Smooth muscle cell of the pulmonary artery (primary cell): Measurements from ENCODE around the gene PARD6B. TPM values are rescaled to one million over a fixed set of nuclear protein-coding genes. Genes with fewer than 3 reads are reported as not detected.

Experiments used
- total RNA-seq: library from RNA; depleted of rRNA; stranded (reverse); fragments of >200 nt; gene quantifications from 2 replicates; pipeline ENCODE4 v1.2.3, GENCODE V29; 2014

PARD6B gene
- total RNA-seq: 0.20 and 0.59 TPM in 2 replicates

DNA sequence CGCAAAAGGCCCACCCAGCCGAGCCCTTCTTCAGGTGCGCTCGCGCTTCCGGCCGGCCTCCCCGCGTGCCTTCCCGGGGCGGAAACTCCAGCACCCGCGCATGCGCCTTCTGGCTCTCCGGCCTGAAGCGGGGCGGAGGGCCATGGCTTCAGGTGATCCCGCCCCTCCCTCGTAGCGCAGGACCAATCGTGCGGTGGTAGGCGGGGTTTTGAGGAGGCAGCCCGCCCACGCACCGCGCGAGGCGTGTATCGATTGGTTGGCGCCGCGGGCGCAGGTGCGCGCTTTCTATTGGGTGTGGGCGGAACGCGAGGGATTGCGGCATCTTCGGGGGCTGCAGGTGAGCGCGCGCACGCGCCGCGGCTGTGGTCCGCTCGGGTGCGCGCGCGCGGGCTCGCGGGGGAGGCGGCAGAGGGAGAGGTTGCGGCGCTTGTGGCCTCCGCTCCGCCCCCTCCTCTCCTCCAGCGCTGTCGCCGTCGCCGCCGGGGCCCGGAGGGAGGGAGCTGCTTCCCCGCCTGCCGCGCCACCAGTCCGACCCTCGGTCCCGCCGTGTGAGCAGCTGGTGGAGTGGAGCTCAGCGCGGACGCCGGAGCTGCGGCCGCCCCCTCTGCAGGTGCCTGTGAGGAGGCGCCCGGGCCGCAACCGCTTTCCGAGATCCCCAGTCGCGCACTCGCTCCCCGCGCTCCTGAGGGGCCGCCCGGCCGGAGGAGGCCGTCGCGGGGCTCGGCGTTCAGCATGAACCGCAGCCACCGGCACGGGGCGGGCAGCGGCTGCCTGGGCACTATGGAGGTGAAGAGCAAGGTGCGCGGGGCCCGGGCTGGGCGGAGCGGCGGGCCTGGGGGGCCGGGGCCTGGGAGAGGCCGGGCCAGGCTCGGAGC is at the start of gene PARD6B:
TSS of gene PARD6B (plus strand) at position 526 of the 875 bp plus-strand sequence. CDS start at position 733, 207 bp downstream.

DNA sequence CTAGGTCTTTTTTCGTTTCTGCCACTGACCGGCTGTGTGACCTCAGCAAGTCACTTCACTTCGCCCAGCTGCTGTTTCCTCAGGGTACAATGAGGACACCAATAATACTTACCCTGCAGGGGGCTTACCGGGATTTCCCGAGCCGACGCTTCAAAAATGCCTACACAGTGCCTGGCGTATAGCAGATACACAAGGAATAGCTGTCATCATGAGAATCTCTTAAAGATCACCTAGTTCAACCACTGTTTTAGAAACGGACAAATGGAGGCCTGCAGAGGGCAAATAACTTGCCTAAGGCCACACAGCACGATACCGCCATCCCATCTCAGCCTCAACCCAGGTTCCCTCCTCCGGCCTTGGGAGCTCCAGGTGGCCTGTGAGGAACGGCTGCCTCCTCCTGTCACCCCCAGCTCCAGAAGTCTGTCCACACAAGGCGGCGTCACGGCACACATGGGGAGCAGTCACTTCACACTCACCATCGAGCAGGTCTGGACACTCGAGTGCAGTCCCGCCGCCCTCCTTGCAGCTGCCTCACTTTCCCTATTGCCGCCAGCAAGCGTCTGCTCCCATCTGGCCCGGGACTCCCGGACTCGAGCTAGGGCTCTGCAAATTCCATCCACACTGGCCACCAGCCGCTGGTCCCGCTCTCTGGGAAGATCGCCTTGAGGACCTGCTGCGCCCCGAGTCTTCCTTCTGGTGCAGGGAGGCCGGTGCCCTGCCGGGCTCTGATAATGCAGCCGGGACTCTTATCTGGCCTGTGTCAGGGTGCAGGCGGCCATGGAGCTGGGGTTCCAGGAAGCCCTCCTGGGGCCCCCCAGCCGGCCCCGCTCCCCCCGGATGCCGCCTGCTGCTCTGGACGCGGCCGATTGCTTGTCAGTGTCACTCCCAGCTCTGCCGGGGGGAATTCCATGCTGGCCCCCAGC is 40.5 kb upstream of the PARD6B start, which contains the start of gene RIPOR3:
TSS of gene RIPOR3 (minus strand) at position 893 of the 923 bp plus-strand sequence. CDS start at position 479, 414 bp downstream.

GRCh38 chr20:50794846-50795634 is 63.7 kb downstream of the PARD6B start, which contains the start of gene BCAS4:
BCAS4 (plus strand) TSS chr20:50795061; CDS start chr20:50795084, 23 bp downstream.

Other genes starting within 250 kb of the PARD6B start
- 24.2 and 28.1 TPM in 2 replicates for gene PTPN1, start 221.2 kb upstream of the PARD6B start, total RNA-seq
- gene RIPOR3, start 40.0 kb upstream of the PARD6B start, total RNA-seq: 0.33 and 0.73 TPM in 2 replicates
- 13.5 and 19.5 TPM in 2 replicates for gene BCAS4, start 63.5 kb downstream of the PARD6B start, total RNA-seq
- 40.4 and 49.5 TPM in 2 replicates for gene ADNP, start 199.9 kb downstream of the PARD6B start, total RNA-seq
- 39.4 and 43.4 TPM in 2 replicates for gene DPM1, start 227.0 kb downstream of the PARD6B start, total RNA-seq
- 7.6 and 8.3 TPM in 2 replicates for gene MOCS3, start 227.2 kb downstream of the PARD6B start, total RNA-seq